ENCODE results near the gene CCDC87.
A peak's percentile ranks its signal among the peaks of the same experiment; 100 is the strongest.
"Not testable (repeated sequence)": the region's sequence is repeated elsewhere in the genome, so short reads cannot be mapped to it uniquely, and the experiment has no call there.

Gene CCDC87

GRCh38 chr11:66592457-66593302 is at the start of gene CCDC87, which contains the start of gene CCS:
CCDC87 (minus strand) TSS chr11:66593063; CDS start chr11:66593015, 48 bp downstream.
CCS (plus strand) TSS chr11:66593185; CDS start chr11:66593262, 77 bp downstream.
- peak within 1 kb of the TSS; percentile 64 for H3K4me3 ChIP-seq (ENCODE audit: low read length)
- peak; percentile 71 for DNase-seq (ENCODE audit: low read depth)

GRCh38 chr11:66641834-66642233 is 49.0 kb upstream of the CCDC87 start:
- no peak for TF ChIP-seq CTCF (conservative IDR thresholded peaks at IDR 0.05; ENCODE audit: low read depth, low read length)
- H3K4me3 ChIP-seq (ENCODE audit: low read length): peak overlapping the region; percentile 97
- DNase-seq (ENCODE audit: low read depth): no peak

More at GRCh38 chr11:66592457-66593302, at the start of gene CCDC87, which contains the start of gene CCS:
- TF ChIP-seq CTCF (conservative IDR thresholded peaks at IDR 0.05; ENCODE audit: low read depth, low read length): peak; percentile 63

- not testable (repeated sequence) for DNase-seq (ENCODE audit: low read depth)
- peak overlapping the region; percentile 97 for H3K4me3 ChIP-seq (ENCODE audit: low read length)
Observed at GRCh38 chr11:66639814-66640340, 47.0 kb upstream of the CCDC87 start.

GRCh38 chr11:66639066-66639813 is 46.4 kb upstream of the CCDC87 start:
- DNase-seq (ENCODE audit: low read depth): no peak
- H3K4me3 ChIP-seq (ENCODE audit: low read length): peak overlapping the region; percentile 97
- TF ChIP-seq CTCF (conservative IDR thresholded peaks at IDR 0.05; ENCODE audit: low read depth, low read length): peak; percentile 7

GRCh38 chr11:66638177-66639065 is 45.6 kb upstream of the CCDC87 start, which contains the start of gene RBM4:
RBM4 (plus strand) TSS chr11:66638703; CDS start chr11:66639712, 1,009 bp downstream.
- TF ChIP-seq CTCF (conservative IDR thresholded peaks at IDR 0.05; ENCODE audit: low read depth, low read length): peak; percentile 22
- peak within 1 kb of the TSS; percentile 97 for H3K4me3 ChIP-seq (ENCODE audit: low read length)
- DNase-seq (ENCODE audit: low read depth): peak; percentile 100

GRCh38 chr11:66637557-66638176 is 44.8 kb upstream of the CCDC87 start:
- no peak for TF ChIP-seq CTCF (conservative IDR thresholded peaks at IDR 0.05; ENCODE audit: low read depth, low read length)
- DNase-seq (ENCODE audit: low read depth): no peak
- H3K4me3 ChIP-seq (ENCODE audit: low read length): peak overlapping the region; percentile 46

All from retinal pigment epithelial cell (primary cell).